Stimulated activated effector memory CD8-positive, alpha-beta T cell treated with anti-CD3 and anti-CD28 coated beads, Interleukin-12 subunit alpha, Interleukin-12 subunit beta, amount 100 ng/mL, for 72 hours (primary cell): ENCODE results near the gene SLC5A3.
A peak's percentile ranks its signal among the peaks of the same experiment; 100 is the strongest.

Experiments used
- ATAC-seq: fragments of 150-1000 bp; cut with Tn5 transposase; 2 replicates; pipeline ENCODE4 v1.10.0; 2021
- DNase-seq, 2 donors: peaks; one replicate each; pipeline ENCODE4 v3.0.0; 2021 to 2022; ENCODE audit warnings: low spot score in 2 of 2
- H3K27ac Mint-ChIP-seq: one replicate; pipeline ENCODE4 v1.8.0; 2022; ENCODE audit warnings: mild to moderate bottlenecking, mixed read lengths
- H3K36me3 Mint-ChIP-seq: one replicate; pipeline ENCODE4 v1.8.0; 2022; ENCODE audit warnings: mild to moderate bottlenecking, mixed read lengths
- H3K4me1 Mint-ChIP-seq: one replicate; pipeline ENCODE4 v1.8.0; 2022; ENCODE audit warnings: mixed read lengths
- H3K4me3 Mint-ChIP-seq: one replicate; pipeline ENCODE4 v1.8.0; 2022; ENCODE audit warnings: mild to moderate bottlenecking, mixed read lengths
- H3K9me3 Mint-ChIP-seq: one replicate; pipeline ENCODE4 v1.8.0; 2022; ENCODE audit warnings: mixed read lengths

The SLC5A3 gene

DNA sequence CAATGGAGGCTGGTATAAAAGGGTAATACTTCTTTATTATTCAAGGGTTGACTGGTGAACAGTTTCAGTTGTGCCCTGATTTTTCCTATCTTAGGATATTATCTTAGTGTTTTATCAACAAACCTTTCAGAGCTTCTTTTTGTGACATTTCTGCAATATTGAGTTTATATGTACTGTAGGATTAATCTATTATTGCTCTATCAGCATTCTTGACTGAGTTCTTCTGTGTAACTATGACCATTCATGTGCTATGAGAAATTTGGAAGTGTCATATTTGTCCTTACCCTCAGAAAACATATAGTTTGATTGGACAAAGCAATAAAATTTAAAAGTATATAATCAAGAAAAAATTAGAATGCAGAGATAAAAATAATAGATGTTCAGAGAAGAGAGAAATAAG is 25.5 kb upstream of the SLC5A3 start:
- H3K4me3 Mint-ChIP-seq = peak overlapping the region; percentile 41
- no peak overlapping the region for H3K27ac Mint-ChIP-seq
- H3K9me3 Mint-ChIP-seq = no peaks in the 10 kb centered on the region
- ATAC-seq = no peak
- H3K36me3 Mint-ChIP-seq = no peaks in the 10 kb centered on the region
- peaks cover 18% of the 10 kb centered on the region for H3K4me1 Mint-ChIP-seq
- no peak for DNase-seq

GRCh38 chr21:34052171-34052570 is 21.2 kb upstream of the SLC5A3 start:
- H3K9me3 Mint-ChIP-seq = no peaks in the 10 kb centered on the region
- no peak overlapping the region for H3K27ac Mint-ChIP-seq
- no peaks in the 10 kb centered on the region for H3K36me3 Mint-ChIP-seq
- H3K4me1 Mint-ChIP-seq = peaks cover 6% of the 10 kb centered on the region
- ATAC-seq (no peak), DNase-seq (no peak)
- no peak overlapping the region for H3K4me3 Mint-ChIP-seq

DNA sequence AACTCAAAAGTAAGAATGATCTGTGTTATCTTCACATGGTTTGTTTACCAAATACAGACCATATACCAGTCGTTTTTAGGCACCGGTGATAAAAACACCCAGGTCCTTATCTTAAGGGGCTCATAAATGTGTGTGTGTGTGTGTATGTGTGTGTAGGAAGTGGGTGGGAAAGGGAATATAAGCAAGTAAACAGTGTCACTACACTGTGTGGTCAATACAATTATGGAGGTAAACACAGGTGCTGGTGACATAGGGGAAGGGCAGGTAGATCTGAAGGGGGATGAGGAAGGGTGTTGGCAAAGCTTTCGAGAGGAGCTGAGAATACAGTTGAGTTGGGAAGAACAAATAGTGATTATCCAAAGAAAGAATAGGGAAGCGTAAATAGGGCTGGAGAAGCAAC is 19.1 kb upstream of the SLC5A3 start:
- H3K36me3 Mint-ChIP-seq = no peaks in the 10 kb centered on the region
- H3K4me1 Mint-ChIP-seq = peaks cover 6% of the 10 kb centered on the region
- H3K4me3 Mint-ChIP-seq = no peak overlapping the region
- no peaks in the 10 kb centered on the region for H3K9me3 Mint-ChIP-seq
- DNase-seq = no peak
- ATAC-seq = no peak
- no peak overlapping the region for H3K27ac Mint-ChIP-seq

DNA sequence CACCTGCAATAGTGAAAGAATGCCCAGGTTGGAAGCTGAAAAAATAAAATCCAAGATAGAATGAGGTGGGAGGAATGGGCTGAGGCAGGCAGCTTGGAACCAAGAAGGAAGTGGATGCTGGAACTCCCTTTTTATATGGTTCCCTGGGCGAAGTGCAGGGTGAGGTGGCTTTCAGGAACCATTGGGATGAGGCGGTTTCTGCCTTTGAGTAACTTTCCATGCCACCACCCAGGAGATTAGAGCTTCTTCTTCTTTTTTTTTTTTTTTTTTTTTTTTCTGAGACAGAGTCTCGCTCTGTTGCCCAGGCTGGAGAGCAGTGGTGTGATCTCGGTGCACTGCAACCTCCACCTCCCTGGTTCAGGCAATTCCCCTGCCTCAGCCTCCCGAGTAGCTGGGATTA is 17.8 kb upstream of the SLC5A3 start:
- no peaks in the 10 kb centered on the region for H3K9me3 Mint-ChIP-seq
- DNase-seq (no peak), ATAC-seq (no peak)
- H3K36me3 Mint-ChIP-seq = no peaks in the 10 kb centered on the region
- no peak overlapping the region for H3K27ac Mint-ChIP-seq
- H3K4me1 Mint-ChIP-seq = peaks cover 6% of the 10 kb centered on the region
- no peak overlapping the region for H3K4me3 Mint-ChIP-seq

DNA sequence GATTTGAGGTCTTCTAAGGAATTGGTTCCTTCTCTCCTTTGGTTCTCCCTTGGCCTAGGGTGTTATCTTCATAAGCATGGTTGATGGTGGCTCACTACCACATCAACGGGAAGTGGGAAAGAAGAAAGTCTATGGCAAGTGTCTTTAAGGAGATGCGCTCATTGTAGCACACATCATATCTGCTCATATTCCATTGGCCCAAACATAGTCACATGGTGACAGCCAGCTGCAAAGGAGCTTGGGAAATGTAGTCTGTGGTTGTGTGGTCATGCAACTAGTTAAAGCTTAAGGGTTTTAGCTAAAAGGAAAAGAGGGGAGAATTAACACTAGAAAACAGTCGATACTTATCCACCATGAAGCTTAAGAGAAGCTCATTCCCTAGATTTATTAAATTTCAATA is 11.4 kb upstream of the SLC5A3 start:
- peaks cover 3% of the 10 kb centered on the region for H3K9me3 Mint-ChIP-seq
- H3K36me3 Mint-ChIP-seq = no peaks in the 10 kb centered on the region
- H3K27ac Mint-ChIP-seq = no peak overlapping the region
- ATAC-seq (peak; percentile 51), DNase-seq (no peak)
- no peaks in the 10 kb centered on the region for H3K4me1 Mint-ChIP-seq
- no peak overlapping the region for H3K4me3 Mint-ChIP-seq

DNA sequence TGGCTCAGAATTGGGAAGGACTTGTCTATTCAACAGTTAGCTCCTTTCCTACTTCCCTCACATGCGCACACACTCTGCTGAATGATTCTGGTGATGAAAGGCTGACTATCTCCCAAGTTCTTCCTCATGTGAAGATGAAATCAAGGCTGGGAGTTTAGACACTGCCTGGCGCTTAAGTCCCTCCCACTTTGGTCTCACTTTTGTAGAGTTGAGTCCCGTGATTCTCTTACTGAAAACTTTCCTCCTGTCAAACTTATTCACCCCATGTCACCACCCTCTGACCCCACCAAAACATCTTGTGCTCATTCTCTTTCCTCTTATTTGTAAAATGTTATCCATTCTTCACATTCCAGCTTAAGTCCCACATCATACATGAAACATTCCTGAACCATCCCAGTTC is 8.4 kb upstream of the SLC5A3 start:
- Mint-ChIP-seq H3K27ac (no peak overlapping the region), H3K4me1 (no peaks in the 10 kb centered on the region), H3K36me3 (no peaks in the 10 kb centered on the region), H3K4me3 (no peak overlapping the region), H3K9me3 (peaks cover 3% of the 10 kb centered on the region)
- DNase-seq (no peak), ATAC-seq (no peak)

DNA sequence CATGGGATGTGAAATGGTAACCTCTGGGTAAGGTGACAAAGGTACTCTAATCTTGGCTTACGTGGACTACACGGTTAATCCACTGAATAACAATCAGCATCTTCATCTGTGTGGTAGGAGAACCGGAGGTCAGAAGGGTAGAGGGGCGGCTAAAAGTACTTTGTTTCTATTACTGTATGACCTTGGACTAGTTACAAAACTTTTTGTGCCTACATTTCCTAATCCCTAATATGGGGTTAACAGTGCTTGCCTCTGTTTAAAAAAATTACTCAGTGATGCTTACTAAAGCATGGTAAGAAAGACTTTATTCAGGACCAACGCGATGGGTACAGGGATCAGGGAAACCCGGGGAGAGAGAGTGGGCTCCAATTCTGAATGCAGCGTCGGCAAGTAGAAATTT is 1.7 kb upstream of the SLC5A3 start:
- peak overlapping the region; percentile 91 for H3K4me3 Mint-ChIP-seq
- peaks cover 29% of the 10 kb centered on the region for H3K4me1 Mint-ChIP-seq
- no peaks in the 10 kb centered on the region for H3K9me3 Mint-ChIP-seq
- DNase-seq = no peak
- no peak for ATAC-seq
- no peak overlapping the region for H3K27ac Mint-ChIP-seq
- H3K36me3 Mint-ChIP-seq = peaks cover 33% of the 10 kb centered on the region

DNA sequence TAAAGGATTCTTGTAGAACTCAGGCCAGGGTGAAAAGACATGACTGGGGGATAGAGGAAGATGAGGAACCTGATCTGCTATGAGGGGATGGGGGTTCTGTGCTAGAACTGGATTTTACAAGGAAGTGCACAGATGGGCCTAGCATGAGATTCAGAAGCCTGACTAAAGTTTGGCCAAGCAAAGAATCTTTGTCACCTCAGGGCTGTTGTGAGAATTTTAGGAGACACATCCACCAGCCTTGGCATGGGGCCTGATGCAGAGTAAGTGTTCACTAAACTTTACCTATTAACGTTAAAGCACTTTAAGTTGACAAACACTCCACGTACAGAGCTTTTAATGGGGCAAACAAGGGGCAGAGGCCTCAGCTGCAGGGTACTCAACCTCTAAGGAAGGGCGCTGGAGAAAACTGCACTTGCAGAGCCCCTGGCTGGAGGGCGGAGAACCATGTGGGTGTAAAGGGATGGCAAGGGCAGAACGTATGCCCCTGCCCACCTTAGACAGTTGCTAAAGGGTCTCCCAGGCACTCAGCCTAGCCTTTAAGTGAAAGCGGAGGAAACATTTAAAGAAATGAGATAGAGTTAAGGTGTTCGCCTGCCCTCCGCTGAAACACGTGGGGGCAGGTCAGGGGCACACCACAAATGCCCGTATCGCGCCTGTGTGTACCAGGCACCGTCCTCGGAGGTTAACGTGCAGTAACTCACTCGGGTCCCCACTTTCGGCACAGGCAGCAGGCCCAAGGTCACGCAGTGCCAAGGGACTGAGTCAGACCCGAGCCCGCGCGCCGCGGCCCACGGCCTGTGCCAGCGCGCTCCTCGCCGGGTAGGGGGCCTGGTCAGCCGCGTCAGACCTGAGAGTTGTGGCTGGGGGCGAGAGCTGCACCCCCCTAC is 990 bp upstream of the SLC5A3 start:
- Mint-ChIP-seq H3K4me1 (peaks cover 36% of the 10 kb centered on the region), H3K36me3 (peaks cover 40% of the 10 kb centered on the region), H3K4me3 (peak overlapping the region; percentile 91), H3K27ac (peak overlapping the region; percentile 73), H3K9me3 (no peaks in the 10 kb centered on the region)
- ATAC-seq (peak; percentile 18), DNase-seq (peak in 1 of 2 donors; percentile 7)

GRCh38 chr21:34073749-34074282 is 438 bp downstream of the SLC5A3 start:
- Mint-ChIP-seq H3K4me1 (peaks cover 50% of the 10 kb centered on the region), H3K9me3 (no peaks in the 10 kb centered on the region), H3K36me3 (peaks cover 52% of the 10 kb centered on the region), H3K4me3 (peak overlapping the region; percentile 91), H3K27ac (peak overlapping the region; percentile 89)
- DNase-seq (peak in 1 of 2 donors; percentile 32), ATAC-seq (peak; percentile 71)

DNA sequence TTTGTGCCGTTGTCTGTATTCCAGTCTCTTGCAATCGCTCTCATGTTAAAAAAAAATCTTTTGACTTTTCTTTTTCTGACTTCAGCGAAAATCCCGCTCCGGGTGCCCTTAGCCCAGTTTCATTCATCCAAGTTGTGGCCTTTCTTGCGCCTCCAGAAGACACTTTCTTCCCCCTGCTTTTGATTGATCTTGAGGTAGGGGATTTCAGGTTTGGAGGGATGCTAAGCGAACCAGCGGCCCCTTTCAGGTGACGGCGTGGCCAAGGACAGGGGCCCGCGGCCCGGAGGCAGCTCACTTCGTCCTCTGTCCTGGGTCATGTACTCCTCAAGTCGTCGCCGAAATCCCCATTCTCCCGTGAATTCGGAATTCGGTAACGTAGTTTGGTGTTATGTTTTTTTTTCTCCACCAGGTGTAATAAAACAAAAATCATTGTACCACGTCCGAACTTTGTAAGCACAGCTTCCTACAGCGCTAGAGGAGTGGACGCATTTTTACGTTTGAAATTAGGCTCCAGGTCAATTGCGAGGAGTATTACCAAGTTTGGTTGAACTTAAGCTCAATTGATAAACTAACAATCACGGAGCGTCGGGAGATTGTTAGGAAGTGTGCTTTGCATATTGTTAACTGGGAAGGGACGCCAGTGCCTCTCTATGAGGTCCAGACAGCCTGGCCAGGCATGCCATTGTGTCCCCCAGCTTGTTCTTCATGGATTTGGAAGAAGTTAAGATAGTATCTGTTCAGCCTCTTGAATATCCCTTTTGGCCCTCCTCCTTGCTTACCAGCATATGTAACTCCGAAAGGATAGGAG is 1.1 kb downstream of the SLC5A3 start:
- H3K4me1 Mint-ChIP-seq = peaks cover 57% of the 10 kb centered on the region

GRCh38 chr21:34075091-34075425 is 1.7 kb downstream of the SLC5A3 start:
- peak overlapping the region; percentile 91 for H3K4me3 Mint-ChIP-seq
- DNase-seq (no peak), ATAC-seq (no peak)
- no peaks in the 10 kb centered on the region for H3K9me3 Mint-ChIP-seq
- H3K27ac Mint-ChIP-seq = peak overlapping the region; percentile 89
- peaks cover 63% of the 10 kb centered on the region for H3K36me3 Mint-ChIP-seq
- peaks cover 62% of the 10 kb centered on the region for H3K4me1 Mint-ChIP-seq

More for the DNA sequence above, 1.1 kb downstream of the SLC5A3 start:
- Mint-ChIP-seq H3K9me3 (no peaks in the 10 kb centered on the region), H3K36me3 (peaks cover 57% of the 10 kb centered on the region), H3K4me3 (peak overlapping the region; percentile 91), H3K27ac (peak overlapping the region; percentile 89)
- ATAC-seq = no peak
- peak in 1 of 2 donors; percentile 63 for DNase-seq

DNA sequence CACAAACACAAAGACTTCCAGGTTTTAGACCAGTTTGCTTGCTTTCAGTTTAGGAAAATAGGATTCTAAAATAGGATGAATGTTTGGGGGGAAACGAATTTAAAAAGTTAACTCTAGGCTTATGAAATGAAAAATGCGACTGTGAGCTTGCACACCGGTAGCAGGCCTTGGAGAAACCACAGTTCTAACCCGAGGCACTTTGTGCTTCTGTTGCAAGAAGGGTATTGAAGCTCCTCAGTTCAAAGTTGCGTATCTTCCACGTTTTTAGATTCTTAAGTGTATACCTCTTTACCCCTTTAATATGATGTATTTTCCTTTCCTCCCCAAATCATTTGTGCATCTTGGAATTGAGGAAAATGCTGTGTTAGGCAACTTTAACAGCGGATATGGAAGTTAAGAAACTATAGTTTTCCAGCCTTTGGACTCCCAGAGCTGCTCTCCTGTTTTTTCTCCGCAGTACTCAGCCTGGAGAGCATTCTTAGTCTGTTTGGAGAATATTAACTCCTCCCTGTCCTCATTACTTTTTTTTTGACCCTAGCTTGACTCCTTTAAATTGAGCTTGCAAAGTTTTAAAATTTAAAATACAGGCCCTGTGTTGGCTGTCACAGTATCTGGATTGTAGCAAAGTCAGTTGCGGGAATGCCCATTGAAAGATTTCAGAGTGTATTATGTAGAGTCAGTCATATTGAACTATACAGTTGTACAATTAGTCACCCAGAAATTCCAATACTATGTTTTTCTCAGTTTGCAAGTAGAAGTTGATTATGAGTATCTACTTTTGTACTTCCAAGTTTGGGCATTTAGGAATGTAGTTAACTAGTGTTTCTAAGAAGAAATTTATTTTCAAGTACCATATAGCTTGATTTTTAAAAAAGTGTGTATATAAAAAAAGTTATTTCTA is 2.6 kb downstream of the SLC5A3 start:
- Mint-ChIP-seq H3K4me3 (peak overlapping the region; percentile 91), H3K9me3 (no peaks in the 10 kb centered on the region), H3K27ac (peak overlapping the region; percentile 75), H3K4me1 (peaks cover 72% of the 10 kb centered on the region), H3K36me3 (peaks cover 72% of the 10 kb centered on the region)
- ATAC-seq (no peak), DNase-seq (no peak)

DNA sequence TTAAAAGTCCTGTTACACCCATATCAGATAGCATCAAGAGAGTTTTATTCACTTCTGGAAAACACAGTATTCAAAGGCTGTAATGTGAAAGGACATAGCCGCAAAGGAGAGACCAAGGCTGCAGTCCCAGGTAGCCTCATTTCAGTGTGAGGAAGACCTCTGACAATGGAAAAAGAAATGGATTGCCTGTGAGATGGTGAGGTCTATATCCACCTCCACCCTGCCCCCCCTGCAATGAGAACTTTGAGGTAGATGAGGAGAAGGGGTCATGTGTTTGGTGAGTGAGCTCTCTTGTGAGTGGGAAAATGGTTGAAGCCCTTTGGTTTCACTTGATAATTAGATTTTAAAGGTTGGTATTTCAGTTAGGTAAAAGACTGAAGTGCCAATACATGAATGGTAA is 3.5 kb downstream of the SLC5A3 start:
- Mint-ChIP-seq H3K27ac (no peak overlapping the region), H3K9me3 (no peaks in the 10 kb centered on the region), H3K36me3 (peaks cover 75% of the 10 kb centered on the region), H3K4me3 (peak overlapping the region; percentile 91), H3K4me1 (peaks cover 80% of the 10 kb centered on the region)
- ATAC-seq (no peak), DNase-seq (no peak)

- Mint-ChIP-seq H3K4me1 (peaks cover 85% of the 10 kb centered on the region), H3K27ac (peak overlapping the region; percentile 73), H3K36me3 (peaks cover 70% of the 10 kb centered on the region), H3K9me3 (no peaks in the 10 kb centered on the region), H3K4me3 (peak overlapping the region; percentile 91)
- ATAC-seq = no peak
- no peak for DNase-seq
Measured at GRCh38 chr21:34077888-34078287, 4.5 kb downstream of the SLC5A3 start.

DNA sequence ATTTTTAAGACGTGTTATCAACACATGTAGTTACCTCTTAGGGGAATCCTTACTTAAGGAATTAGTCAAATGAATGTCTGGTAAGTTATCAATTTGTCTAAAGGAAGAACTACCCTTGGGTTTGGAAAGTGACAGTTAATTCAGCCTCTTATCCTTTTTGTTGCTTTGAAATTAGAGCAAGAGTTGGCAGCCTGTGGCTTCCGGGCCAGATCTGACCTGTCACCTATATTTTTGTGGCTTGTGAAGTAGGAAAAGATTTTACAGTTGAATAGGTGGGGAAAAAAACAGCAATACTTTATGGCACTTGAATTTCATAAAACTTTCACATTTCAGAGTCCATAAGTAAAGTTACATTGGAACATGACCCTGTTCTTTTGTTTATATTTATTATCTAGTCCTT is 5.5 kb downstream of the SLC5A3 start:
- ATAC-seq (peak; percentile 45), DNase-seq (no peak)
- Mint-ChIP-seq H3K4me3 (peak overlapping the region; percentile 91), H3K9me3 (no peaks in the 10 kb centered on the region), H3K27ac (peak overlapping the region; percentile 73), H3K4me1 (peaks cover 95% of the 10 kb centered on the region), H3K36me3 (peaks cover 70% of the 10 kb centered on the region)
